ENCODE data around the gene KLHL6.

Gene KLHL6

DNA sequence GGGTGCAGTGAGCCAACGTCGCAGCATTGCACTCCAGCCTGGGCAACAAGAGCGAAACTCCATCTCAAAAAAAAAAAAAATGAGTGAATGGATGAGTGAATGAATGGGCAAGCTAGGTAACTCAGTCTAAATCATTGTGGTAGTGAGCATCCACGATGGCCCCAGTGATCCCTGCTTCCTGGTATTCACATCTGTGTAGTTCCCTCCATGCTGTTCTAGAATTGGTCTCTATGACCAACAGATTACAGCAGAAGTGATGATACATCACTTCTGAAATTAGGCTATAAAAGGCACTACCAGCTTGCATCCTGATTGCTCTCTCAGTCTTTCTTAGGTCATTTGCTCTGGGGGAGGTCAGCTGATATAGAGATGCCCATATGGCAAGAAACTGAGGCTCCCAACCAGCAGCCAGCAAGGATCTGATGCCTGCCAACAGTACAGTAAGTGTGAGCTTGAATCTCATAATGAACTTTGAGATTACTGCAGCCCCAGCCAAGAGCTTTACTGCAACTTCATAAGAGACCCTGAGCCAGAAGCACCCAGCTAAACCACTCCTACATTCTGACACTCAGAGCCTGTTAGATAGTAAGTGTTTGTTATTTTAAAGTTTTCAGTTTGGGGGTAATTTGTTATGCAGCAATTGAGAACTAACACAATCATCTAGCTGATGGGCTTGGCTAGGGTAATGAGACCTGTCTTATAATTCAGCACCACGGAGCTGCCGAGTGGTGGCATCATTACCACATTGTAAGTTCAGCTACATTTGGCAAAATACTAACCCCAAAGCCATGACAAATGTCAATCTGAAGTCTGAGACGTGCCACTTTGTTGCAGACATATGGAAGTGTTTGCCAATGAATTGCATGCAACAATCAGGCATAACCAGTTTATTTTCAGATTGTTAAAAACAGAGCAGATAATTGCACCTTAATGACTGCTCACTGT lies 53.0 kb downstream of the KLHL6 start:
- no peak for DNase-seq

DNA sequence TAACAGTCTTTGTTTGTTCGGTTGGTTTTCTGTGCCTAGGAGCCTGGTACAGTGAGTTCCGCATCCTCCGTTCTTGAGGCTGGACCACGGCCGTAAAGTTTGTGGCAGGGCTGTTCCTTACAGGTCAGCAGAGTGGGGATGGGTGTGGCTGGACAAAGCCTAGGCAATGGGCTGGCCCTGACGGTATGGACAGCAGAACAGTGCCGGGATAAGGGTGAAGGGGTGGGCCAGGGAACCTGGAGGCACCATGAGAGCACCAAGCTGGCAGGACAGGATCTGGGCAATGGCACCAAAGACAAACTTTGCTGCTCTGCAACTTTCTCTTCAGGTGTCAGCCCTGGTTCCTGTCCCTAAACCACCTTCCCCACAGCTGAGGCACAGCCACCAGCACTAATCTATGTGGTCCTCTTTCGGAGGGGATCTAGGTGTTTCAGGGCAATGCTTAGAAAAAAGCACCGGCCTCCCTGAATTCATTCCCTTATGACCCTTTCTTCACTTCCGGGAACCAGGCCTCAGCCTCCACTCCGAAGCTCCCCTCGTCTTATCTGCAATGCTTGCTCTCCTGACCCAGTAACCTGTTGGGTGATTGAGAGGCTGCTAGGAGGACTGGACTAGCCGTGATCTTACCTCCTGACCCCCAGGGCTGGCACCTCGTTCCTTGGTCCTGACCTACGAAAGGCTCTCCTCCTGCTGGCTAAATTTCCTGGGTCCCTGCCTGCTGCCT lies 54.4 kb downstream of the KLHL6 start:
- no peak for DNase-seq

DNA sequence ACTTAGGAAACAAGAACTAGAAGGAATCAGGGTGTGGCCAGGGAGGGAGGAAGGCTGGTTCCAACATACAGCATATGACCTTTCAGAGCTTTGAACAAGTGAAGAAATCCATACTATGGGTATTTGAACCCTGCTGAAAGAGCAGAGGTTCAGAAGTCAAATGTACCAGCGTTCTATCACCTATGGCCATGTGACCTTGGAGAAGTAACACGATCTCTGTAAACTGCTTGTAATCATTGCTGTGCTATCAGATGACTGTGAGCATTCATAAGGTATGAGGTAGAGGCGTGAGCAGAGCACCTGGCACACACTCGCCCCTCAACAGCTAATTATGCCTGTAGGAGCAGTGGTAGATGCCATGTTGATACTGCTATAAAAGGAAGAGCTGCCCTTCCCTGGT lies 55.2 kb downstream of the KLHL6 start:
- DNase-seq, result no peak

DNA sequence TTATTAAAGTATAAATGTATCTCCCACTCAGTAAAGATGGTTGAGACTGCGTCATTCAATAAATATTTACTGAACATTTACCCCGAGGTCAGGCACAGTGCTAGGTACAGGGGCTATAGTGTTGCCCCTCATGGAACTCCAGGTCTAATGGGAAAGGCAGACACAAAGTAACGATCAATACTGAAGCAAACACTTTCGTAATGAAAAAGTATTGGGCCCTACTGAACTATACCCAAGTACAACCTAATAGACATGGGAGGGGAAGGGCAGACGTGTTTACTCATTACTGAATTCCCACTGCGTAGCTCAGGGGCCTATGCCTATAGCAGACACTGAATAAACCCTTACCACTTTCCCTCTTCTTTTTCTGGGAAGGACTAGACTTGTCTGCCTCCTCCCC lies 56.9 kb downstream of the KLHL6 start:
- no peak for DNase-seq

DNA sequence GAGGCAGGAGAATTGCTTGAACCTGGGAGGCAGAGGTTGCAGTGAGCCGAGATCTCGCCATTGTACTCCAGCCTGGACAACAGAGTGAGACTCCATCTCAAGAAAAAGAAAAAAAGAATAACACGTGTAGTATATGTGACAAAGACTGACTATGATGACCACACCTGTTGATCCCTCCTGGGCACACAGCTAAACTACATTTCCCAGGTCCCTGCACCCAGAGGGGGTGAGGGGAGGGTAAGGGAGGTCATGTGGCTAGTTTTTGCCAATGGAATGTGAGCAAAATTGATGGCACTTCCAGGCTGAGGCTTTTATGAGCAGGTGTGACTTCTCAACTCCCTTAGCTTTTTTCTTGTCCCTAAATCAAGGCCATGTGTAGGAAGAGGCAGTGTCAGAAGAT lies 58.2 kb downstream of the KLHL6 start:
- DNase-seq, result no peak

DNA sequence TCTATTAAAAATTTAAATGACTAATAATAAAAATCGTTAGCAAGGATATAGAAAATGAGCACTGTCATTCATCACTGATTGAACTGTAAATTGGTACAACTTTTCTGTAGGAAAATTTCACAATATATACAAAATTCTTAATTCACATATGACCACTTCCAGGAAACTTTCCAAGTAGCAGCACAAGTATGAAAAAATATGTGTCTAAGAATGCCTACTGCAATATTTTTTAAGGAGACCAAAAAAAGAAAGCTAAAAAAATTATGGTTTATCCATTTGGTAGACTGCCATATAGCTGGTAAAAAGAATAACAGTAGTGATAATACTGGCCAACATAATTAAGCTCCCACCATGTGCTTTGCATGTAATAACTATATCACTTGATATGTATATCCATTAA lies 59.2 kb downstream of the KLHL6 start:
- no peak for DNase-seq

DNA sequence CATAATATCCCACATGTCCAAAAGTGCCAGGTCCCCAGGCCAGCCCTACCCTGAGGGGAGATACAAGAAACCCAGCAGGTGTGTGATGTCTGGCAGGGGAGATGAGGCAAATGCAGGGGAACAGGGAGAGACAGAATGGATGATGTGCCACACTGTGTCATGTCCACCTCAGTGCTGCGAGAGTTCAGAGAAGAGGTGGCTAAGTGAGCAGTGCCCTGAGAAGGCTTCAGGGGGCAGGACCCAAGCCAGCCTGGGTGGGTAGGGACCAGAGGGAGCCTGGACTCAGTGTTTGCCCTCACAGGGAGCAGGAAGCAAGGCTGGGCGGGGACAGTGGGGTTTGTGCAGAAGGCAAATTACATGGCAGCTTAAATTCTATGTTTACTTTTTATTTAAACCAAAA lies 61.2 kb downstream of the KLHL6 start:
- no peak for DNase-seq

DNA sequence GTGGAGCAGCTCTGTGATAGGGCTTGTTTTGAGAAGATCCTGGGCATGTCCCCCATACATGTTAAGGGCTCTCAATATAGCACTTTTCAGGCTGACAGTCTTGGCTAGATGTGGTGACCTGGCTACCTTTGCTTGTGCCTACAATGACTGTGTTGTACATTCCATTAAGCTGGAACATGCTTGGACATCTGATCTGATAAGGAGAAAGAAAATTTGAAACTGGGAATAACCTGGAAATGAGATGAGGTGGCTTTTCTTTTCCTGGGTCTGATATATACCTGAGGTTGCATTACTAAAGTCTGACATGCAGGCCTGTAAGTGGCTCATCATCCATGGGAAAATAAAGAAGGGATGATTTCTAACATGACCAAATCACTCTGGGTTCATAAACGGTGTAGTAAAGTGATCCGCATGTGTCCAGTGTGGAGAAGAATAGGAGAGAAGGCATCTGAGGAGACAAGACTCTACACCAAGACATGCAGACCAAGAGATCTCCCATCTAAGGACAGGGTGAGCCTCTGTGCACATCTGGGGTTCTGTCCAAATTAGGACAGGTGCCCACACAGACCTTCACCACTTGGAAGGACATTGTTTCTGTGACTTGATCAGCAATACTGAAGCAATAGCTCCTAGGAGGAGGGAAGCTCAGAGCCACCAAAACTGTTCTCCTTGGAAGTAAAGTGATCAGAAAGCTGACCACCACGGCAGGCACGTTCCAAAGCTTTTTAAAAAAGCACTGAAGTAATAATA lies 62.0 kb downstream of the KLHL6 start:
- no peak for DNase-seq

DNA sequence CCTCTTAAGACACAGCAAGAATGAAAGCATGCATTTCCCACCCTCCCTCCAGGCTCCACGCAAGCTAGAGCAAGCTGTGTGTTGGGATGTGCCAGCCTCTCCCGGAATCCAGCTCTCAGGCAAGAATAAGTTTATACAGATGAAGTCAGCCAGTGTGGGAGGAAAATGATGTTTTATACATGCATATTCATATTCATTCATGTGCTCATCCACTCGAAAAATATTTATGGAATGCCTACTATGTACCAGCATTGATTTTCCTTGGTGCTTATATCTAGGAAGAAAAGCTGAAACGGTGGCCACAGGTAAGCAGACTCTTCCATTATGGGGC lies 62.7 kb downstream of the KLHL6 start:
- DNase-seq, result no peak

DNA sequence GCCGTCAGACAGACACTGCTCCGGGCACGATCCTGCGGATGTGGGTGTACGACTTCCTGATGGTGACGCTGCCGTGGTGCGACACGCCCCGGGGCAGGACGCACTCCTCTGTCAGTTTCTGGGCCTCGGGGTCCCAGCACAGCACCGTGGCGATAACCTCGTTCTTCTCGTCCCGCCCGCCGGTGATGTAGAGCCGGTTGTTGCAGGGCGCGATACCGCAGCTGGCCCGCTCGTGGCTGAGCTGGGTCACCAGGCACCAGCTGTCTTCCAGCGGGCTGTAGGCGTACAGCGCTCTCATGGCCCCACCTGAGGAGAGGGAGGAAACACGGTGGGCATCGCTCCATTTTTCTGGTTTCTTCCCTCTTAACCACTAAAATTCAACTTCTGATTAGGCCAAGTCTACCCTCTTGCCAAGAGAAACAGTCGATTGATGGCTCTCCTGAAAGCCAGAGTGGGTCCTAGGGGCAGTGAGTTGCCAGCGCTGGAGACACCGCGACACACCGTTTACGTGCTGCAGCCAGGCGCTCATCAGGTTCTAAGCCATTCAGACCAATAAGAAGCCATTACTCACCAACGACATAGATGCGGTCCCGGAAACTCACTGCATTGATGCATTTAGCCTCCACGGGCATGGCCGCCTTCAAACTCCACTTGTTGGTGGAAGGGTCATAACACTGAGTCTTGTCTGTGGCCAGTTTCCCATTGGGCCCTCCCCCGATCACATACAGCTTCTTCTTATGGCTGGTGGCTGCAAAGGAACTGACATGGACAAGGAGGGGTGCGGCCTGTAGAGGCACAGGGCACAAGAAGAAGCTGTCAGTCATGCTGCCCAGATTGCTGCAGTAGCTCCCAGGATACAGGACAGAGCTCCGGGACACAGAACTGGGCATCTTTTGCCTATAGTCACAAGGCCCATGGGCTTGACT lies 63.3 kb downstream of the KLHL6 start:
- no peak for DNase-seq

DNA sequence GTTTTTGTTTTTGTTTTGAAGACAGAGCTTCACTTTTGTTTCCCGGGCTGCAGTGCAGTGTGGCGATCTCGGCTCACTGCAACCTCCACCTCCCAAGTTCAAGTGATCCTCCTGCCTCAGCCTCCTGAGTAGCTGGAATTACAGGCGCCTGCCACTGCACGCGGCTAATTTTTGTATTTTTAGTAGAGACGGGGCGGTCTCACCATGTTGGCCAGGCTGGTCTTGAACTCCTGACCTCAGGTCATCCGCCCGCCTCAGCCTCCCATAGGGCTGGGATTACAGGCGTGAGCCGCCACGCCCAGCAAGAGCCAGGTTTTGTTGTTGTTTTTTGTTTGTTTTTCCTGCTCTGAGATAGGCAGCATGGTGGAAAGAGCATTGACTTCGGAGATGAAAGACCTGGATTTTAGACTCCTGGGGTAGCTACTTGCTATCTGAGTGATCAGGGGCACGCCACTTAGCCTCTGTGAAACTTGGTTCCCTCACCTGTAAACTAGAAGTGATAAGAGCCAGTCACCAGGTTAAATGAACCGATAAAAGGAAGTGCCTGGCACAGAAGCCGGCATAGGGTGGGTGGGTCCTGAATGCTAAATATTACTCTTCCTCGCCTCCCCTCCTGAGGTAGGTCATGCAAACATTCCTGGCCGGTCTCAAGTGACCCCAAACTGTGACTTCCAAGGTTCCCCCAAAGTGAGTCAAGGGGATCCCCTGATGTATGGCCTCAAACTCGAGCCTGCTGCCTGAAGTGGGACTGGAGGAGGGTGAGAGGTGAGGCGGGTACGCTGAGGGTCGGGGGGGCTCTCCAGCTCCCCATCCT lies 64.2 kb downstream of the KLHL6 start:
- DNase-seq, result no peak

DNA sequence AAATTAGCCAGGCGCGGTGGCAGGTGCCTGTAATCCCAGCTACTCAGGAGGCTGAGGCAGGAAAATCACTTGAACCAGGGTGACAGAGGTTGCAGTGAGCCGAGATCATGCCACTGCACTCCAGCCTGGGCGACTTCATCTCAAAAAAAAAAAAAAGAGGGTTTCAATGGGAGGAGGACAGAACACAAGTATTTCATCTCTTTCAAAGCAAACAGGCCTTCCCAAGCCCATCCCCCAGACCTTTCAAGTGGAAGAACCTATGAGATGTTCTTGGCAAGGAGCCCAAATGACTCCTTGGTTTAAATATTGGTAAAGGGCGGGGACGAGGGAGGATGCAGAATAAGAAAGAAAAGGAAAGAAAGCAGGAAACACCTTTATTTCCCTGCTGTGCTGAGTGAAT lies 64.9 kb downstream of the KLHL6 start:
- peak; percentile 93 for DNase-seq

DNA sequence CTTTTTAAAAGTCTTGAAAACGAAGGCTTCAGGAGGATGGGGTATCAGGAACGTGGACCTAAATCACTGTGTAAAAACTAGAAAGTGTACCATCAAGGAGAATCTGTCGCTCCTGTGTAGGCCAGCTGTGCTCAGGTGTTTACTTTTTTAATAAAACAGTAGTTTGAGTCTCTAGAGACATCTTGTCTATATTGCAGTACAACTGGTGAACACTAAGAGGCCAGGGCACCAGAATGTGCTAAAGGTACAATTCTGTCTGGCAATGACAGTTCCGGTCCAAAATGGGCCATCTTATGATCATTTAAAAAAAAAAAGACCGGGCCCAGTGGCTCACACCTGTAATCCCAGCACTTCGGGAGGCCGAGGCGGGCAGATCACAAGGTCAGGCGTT lies 65.3 kb downstream of the KLHL6 start:
- no peak for DNase-seq

DNA sequence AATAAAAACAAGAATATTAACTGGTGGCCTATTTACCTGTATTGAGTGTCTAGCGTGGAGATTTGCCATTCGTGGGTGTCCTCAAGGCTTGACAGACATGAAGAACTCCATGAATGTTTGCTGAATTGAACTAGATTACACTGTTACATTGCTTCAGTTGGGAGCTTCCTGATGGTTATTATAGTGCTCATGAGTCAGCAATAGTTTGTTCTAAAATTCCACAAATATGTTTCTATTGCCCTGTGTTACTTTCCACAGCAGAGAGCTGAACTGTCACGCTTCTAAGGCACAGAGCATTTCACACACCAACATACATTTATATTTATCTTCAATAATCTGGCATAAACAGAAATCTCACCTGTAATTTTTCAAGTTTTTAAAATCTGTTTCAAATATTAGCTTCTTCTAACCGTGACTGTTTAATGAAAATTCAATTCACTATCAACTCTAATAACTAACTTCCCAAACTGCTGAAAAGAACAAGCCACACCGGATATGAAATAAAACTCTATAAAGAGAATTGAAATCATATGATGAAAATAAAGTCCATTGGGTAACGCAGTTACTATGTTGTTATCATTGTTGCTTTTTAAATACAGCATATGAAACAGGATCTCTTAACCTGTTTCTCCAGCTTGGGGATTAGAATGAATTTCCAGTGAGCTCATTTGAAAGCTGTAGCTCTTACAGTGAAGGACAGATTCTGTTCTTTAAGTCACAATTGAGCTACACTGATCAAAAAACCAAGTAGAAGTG lies 65.9 kb downstream of the KLHL6 start:
- DNase-seq, result no peak

DNA sequence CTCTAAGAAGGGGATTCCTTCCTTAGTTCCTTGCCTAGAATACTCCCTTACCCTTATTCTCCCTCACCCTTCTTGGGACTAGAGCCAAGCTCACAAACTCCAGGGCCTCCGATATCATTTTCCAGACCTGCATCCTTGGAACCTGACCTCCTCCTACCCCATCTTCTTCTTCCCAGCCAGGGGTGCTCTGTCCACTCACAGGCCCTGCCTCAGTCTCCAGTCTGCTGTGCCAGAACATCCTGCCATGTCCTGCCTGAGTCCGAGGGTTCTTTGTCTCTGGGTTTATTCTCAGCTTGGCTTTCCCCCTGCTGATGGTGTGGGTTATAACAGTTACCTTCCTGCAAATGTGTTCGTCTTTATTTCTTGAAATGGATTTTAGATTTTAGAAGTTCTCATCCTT lies 67.2 kb downstream of the KLHL6 start:
- no peak for DNase-seq

DNA sequence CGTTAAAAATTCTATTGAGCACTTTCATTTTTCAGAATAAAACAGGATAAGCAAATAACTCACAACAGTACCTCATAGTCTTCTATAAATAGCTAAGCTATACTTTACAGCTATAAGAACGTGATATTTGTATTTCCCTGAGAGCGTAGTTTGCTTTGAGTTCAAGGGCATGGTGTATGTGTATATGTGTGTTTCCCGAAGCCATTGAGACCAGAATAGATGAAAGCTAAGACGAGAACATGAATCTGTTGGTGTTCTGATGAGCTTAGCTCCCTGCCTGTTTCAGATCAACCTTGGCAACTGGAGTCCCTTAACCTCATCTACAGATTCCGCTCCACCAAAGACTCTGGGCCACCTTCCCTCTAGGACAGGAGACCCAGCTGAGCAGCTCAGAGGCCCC lies 67.6 kb downstream of the KLHL6 start:
- DNase-seq, result no peak

DNA sequence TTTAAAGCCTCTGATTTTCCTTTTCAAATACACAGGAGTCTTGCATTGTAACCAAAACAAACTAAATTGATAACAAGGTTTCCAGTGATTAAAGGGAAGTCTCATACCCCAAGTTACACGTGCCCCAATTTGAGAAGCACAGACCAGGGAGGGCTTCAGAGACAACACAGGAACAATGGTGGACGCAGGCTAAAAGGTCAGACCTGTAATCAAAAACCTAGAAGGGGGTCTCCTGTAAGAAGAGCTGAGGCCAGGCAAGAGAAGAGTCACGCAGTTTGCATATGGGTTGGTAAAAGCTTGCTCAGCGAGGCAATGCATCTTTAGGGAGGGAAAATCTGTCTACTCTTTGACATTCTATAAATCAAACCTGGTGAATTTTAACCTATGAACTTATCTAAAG lies 68.5 kb downstream of the KLHL6 start:
- DNase-seq, result no peak

DNA sequence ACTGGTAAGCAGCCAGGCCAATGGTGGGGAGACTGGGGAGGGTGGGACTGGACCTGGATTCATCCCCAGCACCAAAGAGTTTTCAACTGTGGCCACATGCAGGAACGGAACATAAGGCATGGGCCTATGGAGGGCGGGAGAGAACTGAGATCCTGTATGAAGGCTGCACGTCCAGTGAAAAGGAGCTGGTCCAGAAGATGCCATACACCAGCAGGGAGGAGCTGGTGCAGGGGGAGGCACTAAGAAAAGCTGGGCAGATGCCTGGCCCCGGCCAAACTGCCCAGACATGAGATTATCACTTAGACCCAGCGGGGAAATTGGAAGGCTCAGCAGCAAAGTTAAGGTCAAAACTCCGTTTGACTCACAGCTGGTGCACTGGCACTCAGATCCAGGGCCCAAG lies 69.0 kb downstream of the KLHL6 start:
- no peak for DNase-seq

DNA sequence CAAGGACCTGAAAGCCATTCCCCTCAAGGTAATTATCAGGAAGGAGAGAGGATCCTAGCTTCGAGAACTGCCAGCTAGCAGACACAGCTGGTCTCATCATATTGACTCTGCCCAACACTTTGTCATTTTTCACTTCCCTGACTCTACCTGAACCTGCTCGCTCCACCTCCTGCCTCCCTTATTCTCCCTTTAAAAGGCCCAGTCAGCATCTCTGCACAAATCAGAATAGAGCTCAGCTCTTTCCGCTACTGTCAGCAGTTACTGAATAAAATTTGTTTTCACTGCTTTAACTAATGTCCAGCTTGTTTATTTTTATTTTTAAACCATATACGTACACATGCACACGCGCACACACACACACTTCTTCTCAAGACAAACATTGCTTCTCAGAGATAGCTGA lies 69.9 kb downstream of the KLHL6 start:
- no peak for DNase-seq

DNA sequence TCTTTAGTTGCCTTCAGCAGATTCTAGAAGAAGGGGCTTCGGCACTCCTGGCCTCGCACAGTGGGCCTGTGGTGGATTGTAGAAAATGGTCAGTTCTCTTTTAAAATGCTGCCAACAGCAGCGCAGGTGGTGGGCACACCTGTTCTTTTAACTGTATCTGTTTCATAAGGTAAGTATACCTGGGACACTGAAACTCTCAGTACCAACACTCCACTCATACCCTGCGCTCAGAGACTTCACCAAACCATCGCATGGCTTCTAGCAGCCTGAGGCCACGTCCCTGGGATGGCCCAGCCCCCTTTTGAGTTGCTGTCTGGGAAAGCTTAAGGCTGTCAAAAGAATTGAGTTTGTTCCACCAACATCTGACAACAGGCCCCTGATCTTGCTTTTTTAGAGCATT lies 70.4 kb downstream of the KLHL6 start:
- DNase-seq, result no peak
